GM12872 (cell line): ENCODE data around the gene ADPRH.
A peak's percentile ranks its signal among the peaks of the same experiment; 100 is the strongest.

Source experiments
- CTCF ChIP-seq: IDR thresholded peaks from 3 replicates; pipeline ENCODE4 v1.5.1; 2011; ENCODE audit warnings: low read depth, mild to moderate bottlenecking, low read length, moderate library complexity; ENCODE audit not compliant: insufficient read depth

ADPRH gene

DNA sequence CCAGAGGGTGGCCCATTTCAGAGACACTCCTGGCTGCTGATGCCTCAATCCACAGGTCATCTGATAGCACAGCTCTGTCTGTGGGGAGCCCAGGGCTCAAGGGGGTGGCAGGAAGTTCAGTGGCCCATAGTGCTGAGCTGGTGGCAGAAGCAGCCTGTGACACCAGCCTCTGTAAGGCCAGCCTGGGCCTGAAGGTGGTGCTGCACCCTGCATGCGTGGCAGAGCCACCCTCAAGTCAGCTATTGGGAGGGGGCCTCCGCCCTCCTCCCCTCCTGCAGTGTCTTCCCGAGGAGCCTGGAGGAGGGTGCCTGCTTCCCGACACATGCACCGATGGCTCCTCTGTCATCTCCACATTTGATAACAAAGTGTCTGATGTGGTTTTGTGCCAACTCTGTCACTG is 21.4 kb downstream of the ADPRH start:
- peak; percentile 98 for TF ChIP-seq CTCF

GRCh38 chr3:119601154-119601553 is 21.9 kb downstream of the ADPRH start:
- TF ChIP-seq CTCF, result no peak

- TF ChIP-seq CTCF, result no peak
Observed at GRCh38 chr3:119602676-119603075, 23.4 kb downstream of the ADPRH start.

- TF ChIP-seq CTCF, result no peak
Observed at GRCh38 chr3:119604878-119605277, 25.6 kb downstream of the ADPRH start.

DNA sequence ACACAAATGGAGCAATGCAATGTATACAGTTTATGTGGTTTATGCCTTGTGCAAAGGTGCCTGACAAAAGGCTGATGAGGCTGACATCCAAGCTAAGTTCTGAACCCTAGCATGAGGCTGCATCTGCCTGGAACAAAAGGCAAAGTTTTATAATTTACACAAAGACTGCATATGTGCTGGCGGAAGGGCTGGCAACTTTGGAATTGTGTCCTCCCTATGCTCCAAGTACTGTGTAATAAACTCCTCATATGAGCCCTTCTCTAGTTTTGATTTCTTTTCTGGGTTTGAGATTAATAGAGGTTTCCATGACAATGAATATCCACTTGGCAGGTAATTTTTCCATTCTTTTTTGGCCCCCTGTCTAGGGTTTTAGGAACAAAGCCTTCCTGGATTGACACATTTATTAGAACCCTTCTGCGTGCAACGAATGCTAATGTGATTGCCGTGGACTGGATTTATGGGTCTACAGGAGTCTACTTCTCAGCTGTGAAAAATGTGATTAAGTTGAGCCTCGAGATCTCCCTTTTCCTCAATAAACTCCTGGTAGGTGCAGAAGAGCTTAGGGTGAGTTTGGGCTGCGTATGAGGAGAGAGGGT is 29.2 kb downstream of the ADPRH start:
- no peak for TF ChIP-seq CTCF

- TF ChIP-seq CTCF, result no peak
Observed at GRCh38 chr3:119609301-119609700, 30.0 kb downstream of the ADPRH start.

GRCh38 chr3:119611664-119612063 is 32.4 kb downstream of the ADPRH start:
- no peak for TF ChIP-seq CTCF

DNA sequence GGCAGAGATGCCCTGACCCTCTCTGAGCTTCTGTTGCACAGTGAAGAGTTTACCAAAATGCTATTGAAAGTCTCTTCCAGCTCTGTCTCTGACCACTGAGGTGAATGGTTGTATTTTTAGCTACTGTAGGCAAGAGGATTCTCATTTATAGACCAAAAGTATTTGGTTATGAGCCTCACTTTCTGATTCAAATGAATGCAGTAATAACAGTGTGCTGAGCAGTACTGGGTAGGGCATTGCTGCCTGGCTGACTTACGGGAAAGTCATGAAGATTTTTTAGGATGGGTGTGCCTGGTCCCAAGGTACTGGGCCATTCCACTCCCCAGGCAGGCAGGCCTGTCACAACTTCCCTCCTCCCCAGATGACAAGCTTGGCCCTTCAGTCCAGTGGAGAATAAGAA is 33.9 kb downstream of the ADPRH start:
- TF ChIP-seq CTCF, result no peak
